DLD1 (cell line): ENCODE measurements around the gene HDAC1.
"Not testable (repeated sequence)": the region's sequence is repeated elsewhere in the genome, so short reads cannot be mapped to it uniquely, and the experiment has no call there.

Source experiments
- in situ Hi-C: cut with HindIII; loops from 2 replicates; pipeline ENCODE4 v1.10.0; 2017; ENCODE audit warnings: low sequenced_read_pairs

Gene HDAC1

DNA sequence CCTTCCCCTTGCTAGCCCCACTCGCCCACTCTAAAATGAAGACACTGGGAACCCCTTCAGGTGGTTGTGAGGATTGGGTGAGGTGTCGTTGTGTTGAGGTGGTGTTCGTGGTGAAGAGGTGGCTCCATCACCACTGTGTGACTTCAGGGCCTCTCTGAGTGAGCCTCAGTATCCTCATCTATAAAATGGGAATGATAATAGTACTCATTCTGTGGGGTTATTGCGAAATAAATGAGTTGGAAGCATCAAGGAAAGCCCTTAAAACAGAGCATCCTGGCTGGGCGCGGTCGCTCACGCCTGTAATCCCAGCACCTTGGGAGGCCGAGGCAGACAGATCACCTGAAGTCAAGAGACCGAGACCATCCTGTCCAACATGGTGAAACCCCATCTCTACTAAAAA, 50.8 kb downstream of the HDAC1 start:
- in situ Hi-C loops: no loop called here

DNA sequence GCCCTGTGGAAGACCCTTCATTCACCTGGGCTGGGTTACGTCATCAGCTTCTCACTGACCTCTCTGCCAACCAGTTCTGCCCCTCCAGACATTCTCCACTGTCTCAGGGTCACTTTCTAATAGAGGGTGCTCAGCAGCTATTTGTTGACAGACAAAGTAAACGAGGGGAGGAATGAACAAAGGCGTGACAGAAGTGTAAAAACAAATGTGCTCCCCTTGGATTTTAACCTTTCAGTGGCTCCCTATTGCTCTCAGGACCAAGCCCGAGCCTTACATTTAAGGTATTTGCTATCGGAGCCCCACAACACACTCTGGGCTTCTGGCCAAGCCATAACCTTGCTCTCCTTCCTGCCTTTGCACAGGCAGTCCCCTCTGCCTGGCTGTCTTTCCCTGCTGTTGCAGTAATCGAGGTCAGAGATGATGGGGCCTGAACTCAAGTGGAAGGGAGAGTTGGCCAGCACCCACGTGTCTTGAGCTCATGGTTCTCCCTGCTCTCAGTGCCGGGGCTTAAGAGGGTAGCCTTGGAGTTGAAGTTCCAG, 53.5 kb downstream of the HDAC1 start:
- in situ Hi-C loops: no loop called here

DNA sequence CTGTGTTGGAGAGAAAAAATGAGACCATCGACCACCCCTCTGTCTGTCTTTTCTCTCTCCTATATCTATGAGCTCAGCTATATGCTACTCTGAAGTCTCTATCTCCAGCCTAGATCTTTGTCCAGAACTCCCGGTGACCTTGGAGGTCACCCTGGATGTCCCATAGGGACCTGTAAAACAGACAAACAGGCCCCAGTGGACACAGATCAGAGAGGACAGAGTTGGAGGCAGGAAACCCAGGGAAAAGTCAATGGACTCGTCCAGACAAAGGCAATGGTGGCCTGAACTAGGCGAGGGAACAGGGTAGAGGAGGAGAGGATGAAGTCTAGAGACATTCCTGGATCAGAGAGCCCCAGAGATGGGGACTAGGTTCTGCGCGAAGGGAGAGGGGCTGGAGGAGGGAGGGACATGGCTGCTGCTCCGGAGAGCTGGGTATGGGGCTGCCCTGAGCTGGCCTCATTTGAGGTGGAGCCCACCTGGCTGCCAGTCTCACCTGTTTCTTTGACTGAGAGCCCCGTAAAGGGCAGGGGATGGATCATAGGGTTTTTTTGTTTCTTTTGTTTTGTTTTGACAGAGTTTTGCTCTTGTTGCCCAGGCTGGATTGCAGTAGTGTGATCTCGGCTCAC, 54.8 kb downstream of the HDAC1 start:
- in situ Hi-C loops: no loop called here

DNA sequence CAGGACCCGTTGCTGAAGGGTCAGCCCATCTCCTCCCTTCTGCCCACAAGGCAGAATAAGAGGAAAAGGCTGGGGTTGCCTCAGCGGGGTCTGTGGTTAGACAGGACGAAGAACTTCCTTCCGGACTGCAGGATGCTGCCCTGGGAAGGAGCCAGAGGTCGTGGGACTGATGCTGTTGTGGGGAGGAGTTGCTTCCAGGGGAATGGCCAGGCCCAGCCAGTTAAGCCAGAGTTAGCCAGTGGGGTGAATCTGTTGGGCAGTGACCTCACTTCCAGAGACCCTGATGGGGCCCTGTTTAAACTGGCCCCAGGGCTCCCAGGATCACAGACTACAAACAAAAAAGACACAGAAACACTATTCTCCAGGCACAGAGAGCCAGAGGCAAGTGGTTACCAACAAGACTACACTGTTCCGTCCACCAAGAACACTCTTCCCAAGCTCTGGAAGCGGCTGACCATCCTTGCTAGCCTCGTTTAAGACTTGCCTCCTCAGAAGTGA, 57.4 kb downstream of the HDAC1 start:
- in situ Hi-C loops: no loop called here

DNA sequence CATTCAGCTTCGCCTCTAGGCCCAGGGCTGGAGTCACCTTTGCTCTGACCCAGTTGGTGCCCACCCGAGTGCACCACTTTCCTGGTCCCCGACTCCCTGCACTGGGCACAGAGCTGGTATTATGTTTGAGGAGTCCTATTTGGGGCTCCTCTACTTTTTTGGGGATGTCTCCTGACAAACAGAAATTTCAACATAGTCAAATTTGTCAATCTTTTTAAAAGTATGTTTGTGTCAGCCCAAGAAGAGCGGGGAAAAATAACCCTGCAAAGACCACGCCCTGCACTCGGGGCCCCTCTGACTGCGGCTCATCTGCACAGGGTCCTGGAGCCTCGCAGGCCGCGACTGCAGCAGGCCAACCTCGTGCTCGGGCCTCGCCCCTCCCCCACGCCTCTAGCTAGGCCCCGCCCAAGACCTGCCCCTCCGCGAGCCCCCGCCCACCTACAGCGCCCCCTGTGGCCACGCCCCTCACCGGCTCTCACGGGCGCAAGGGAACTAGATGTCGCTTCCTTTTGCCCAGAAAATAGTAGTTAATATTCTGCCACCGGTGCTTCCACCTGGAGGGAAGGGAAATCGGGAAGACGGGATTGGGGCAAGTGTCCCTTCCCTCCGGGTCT, 59.0 kb downstream of the HDAC1 start:
- in situ Hi-C loops: no loop called here

DNA sequence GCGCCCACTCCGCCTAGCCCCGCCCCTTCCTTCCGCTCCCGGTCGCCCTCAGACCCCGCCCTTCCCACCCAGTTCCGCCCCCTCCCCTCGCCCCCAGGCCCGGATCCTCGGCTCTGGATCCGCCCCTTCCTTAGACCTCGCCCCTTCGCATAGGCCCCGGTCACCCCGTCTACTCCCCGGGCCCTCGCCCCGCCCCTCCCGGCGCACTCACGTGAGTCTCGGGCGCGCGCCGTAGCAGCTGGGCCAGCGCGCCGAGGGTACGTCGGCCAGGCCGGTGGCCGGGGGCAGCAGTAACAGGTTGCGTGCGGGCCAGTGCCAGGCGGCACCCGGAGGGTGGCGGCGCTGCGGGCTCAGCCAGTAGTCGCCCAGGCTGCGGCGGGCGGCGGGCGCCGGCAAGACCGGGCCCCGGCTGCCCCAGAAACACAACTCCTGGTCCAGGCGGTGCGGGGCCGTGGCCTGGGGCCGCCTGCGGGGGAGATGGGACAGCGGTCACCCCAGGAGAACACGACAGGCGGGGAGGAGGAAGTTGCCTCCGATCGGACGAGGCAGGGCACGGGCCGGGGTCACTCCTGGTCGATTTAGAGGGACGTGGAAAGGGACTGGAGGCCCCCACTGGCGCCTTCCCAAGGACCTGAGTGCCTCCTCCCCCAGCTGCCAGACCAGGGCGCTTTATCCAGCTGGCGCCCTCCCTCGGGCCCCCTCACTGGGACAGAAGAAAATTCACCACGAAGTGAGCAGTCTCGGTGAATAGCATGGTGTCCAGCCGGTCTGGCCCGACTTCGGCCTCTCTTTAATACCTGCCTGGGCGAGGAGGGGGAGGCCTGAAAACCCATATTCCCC, 59.7 kb downstream of the HDAC1 start:
- in situ Hi-C loops: no loop called here

DNA sequence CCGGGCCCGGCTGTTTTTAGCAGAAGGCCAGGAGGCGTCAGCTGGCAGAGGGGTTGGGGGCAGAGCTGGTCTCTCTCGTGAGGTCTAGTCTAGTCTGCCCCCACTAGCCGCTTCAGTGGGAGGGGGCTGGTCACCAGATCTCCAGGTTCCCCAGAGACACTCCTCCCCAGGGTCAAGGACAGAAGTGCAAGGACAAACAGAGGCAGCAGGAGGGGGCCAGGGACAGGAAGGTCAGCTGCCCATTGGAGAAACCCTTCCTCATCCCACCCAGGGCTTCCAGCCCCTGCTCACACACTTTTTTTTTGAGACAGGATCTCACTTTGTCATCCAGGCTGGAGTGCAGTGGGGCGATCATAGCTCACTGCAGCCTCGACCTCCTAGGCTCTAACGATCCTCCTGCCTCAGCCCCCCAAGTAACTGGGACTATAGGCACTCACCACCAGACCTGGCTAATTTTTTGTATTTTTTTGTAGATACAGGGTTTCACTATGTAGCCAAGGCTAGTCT, 60.4 kb downstream of the HDAC1 start:
- in situ Hi-C loops: no loop called here

DNA sequence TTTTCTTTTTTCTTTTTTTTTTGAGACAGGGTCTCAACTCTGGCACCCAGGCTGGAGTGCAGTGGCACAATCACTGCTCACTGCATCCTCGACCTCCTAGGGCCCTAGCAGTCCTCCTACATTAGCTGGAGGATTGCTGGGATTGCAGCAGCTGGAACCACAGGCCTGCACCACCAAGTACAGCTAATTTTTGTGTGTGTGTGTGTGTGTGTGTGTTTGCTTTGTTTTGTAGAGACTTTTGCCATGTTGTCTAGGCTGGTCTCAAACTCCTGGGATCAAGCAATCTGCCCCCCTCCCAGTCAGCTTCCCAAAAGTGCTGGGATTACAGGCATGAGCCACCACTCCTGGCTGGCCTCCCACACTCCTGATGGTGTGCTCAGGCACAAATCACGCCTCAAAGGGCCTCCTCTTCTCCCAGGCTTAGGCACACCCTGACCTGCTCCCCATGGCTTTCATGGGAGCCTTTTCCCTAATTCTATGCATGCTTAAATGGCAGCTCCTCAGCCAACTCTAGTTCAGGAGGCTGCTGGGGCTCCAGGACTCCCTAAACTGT, 61.0 kb downstream of the HDAC1 start:
- in situ Hi-C loops: no loop called here

DNA sequence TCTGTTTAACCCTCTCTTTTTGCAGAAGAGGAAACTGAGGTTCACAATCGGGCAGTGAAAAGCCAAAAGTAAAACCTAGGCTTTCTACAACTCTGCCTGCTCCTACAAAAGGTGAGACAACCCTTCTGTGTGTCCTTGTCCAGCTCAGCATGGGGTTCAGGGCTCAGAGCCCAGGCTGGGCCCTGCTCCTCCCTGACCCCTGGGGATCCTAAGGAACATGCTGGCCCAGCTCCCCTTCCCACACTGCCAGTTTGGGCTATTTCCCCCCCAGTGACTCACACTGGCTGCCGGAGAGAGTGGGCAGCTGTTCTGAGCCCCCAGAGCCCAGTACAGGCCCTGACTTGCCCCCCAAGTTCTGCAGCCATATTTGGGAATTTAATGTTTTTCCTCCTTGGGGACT, 61.5 kb downstream of the HDAC1 start:
- in situ Hi-C loops: no loop called here

DNA sequence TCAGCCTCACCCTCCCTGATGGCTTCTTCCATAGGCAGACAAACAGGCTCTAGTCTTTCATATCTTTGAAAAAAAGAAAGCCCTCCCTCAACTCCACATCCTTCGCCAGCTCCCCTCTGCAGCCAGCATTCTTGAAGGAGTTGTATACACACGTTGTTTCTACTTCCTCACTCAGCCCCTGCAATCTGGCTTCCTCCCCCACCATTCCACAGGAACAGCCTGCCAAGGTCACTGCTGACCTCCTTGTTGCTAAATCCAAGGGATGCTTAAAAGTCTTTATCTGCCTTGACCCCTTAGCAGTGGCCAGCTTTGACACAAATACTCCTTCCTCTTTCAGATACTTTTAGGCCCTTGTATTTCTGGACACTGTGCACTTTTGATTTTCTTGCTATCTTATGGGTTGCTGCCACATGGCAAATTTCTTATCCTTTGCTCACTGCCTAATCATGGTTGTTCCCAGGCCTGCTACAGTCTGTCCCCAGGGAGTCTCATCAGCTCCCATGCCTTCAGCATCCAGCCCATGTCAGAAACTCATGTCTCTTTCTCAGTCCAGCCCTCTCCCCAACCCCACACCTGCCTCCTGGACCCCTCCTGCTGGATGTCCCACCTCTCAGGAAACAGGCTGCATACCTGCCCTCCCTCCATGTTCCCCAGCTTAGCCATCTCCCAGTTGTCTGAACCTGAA, 62.1 kb downstream of the HDAC1 start:
- in situ Hi-C loops: no loop called here

DNA sequence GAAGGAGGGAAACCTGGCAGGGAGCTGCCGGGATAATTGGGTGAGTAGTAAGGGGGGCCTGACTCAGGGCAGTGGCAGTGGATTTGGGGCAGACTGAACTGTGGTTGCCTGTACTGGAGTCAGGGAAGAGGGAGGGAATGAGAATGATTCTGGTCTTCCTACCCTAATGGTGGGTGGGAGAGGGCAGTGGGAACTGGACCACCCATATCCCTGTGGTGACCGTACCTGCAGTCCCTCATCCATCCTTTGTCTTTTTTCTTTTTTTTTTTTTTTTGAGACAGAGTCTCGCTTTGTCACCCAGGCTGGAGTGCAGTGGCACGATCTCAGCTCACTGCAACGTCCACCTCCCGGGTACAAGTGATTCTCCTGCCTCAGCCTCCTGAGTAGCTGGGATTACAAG, 63.9 kb downstream of the HDAC1 start:
- in situ Hi-C loops: not testable (repeated sequence)

DNA sequence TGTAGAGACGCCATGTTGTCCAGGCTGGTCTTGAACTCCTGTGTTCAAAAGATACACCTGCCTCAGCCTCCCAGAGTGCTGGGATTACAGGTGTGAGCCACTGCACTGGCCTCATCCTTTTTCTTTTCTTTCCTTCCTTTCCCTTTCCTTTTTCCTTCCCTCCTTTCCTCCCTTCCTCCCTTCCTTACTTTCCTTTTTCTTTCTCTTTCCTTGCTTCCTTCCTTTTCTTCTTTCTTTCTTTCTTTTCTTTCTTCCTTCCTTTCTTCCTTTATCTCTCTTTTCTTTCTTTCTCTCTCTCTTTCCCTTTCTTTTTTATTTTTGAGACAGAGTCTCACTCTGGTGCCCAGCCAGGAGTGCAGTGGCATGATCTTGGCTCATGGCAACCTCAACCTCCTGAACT, 64.6 kb downstream of the HDAC1 start:
- in situ Hi-C loops: no loop called here

DNA sequence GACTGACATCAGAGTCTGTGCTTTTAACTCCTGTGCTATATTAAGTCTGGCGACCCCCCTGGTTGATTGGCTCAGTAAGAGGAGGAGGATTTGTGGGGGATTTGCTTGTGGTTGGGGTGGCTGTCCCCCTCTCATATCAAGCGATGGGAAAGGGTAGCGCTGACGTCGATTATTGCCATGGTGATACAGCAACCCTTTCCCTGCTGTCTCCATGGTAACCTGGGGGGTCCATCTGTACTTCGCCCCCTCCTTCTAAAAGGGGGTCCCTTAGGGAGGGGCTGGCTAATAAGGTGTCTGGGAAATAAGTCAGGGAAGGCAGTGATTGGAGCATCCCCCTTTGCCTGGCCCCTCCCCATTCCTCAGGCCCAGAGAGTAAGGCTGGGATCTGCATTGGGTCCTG, 65.7 kb downstream of the HDAC1 start:
- in situ Hi-C loops: no loop called here

DNA sequence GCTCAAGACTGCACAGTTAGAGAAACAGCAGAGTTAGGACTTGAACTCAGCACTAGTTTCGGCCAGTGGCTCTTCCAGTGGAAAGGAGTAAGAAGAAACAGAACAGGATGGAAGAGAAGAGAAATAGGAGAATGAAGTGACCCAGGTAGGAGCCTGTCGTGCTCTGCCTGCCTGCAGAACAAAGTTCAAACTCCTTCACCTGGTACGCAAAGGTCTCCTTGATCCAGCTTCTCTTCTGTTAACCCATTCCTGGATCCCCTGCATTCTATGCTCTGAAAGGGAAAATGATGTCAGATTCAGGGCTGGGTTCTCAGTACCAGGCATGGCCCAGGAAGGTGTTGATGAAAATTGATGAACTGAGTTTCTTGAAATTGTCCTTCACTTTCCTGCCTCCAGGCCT, 66.6 kb downstream of the HDAC1 start:
- in situ Hi-C loops: no loop called here

DNA sequence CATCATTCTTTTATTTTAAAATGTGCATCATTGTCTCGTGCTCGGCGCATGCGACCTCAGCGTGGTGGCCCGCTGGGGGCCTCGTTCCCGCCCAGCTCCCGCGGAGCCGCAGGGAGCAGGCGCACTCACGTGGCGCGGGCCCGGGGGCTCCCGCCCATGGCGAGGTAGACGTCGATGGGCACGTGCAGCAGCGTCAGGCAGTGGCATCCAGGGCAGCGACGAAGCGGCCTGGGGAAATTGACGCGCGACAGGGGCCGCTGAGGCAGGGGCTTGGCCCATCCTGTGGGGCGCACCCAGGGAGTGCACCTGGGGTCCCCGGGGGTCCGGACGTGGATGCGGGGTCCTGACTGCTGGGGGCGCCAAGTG, 69.4 kb downstream of the HDAC1 start:
- in situ Hi-C loops: no loop called here

DNA sequence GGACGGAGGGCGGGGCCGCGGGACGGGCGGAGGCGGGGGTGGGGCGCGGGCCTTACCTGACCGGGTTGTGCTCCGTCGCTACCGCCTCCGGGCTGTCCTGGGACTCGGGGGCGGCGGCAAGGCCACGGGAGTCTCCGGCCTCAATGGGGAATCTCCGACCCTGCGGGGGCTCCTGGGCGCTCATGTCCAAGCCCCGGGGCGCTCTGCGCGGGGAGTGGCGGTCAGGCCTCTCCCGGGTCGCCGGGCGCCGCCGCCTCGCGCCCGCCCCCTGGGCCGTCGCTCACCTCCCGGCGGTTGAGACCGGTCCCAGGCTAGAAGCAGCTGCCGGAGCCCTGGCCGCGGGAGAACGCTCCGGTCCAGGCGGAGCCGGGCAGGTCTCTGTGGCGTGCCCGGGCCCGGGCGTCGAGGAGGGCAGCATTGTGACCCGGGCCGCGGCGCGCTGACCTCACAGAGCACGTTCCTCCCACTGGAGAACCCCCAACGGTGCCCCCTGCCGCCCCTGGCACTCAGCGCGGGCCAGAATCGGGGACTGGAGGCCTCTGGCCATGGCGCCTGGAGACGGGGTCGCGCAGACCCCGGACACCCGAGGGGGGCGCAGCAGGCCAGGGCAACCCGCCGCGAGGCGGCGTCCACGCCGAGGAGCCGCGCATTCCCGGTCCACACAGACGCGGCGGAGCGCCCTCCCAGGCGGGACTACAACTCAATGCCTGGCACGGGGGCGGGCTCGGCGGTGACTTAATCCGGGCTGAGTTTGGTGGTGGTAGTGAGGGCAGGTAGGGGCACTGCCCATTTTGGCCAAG, 70.0 kb downstream of the HDAC1 start:
- in situ Hi-C loops: no loop called here

DNA sequence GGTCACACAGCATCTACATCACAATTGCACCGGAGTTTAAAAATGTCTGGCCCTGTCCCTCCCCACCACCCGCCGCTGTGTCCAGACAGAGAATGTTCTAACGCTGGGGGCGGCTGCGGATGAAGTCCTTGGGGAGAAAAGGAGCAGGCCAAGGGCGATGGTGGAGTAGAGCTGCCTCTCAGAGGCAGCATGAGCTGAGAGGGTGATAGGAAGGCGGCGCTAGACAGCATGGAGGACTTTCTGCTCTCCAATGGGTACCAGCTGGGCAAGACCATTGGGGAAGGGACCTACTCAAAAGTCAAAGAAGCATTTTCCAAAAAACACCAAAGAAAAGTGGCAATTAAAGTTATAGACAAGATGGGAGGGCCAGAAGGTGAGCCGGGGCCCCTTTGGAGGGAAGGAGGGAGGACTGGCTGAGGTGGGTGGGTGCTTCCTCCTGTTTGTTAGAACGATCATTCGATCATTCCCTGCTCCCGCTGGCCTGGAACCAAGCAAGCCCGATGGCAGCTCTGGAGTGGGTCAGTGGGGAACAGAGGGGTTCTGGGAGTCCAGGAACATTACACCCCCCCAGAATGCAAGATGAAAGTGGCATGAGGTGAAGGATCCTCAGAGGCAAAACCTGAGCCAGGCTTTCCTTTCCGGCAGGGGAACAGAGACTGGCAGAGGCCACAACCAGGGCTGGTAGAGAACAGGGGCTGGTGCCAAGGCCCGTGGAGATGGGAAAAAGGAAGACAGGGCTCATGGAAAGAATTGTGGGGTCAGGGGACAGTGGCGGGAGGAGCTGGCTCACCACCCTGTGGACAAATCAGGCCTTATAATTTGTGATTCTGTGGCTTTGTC, 70.8 kb downstream of the HDAC1 start, which contains the start of the genes FAM229A and TSSK3:
TSS of gene FAM229A (minus strand) at position 12 of the 840 bp plus-strand sequence. CDS start 394 bp downstream, outside the sequence.
TSS of gene TSSK3 (plus strand) at position 66 of the 840 bp plus-strand sequence. CDS start at position 229, 163 bp downstream.
- in situ Hi-C loops: no loop called here

DNA sequence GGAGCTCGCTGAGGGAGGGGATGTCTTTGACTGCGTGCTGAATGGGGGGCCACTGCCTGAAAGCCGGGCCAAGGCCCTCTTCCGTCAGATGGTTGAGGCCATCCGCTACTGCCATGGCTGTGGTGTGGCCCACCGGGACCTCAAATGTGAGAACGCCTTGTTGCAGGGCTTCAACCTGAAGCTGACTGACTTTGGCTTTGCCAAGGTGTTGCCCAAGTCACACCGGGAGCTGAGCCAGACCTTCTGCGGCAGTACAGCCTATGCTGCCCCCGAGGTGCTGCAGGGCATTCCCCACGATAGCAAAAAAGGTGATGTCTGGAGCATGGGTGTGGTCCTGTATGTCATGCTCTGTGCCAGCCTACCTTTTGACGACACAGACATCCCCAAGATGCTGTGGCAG, 71.8 kb downstream of the HDAC1 start:
- in situ Hi-C loops: no loop called here

DNA sequence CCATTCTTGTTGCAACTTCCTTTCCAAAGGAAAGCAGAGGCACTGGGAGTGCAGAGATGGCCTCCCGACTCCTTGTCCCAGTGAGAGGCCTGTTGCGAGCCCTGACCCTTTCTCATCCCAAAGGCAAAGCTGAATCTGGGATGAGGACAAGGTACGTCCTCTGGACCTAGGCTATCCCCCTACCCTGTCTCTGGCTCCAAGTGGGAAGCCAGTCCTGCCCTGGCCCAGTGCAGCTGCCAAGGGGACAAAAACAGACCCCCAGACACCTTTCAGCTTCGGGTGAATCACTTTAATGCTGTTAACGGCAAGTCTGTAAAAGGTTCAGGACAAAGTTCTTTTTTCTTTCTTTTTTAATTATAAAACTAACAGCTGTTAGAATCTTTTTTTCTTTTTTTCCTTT, 73.0 kb downstream of the HDAC1 start:
- in situ Hi-C loops: no loop called here
